Muscle layer of duodenum (tissue), 2 donors: ENCODE measurements around the gene NFIA.

Experiments used
- H3K27ac ChIP-seq: one replicate; pipeline ENCODE4 v1.7.0; 2013; ENCODE audit warnings: mild to moderate bottlenecking, low read length
- H3K27me3 ChIP-seq: one replicate; pipeline ENCODE4 v1.7.0; 2013; ENCODE audit warnings: low read depth, mild to moderate bottlenecking, control low read depth, low read length
- H3K36me3 ChIP-seq, 2 donors: one replicate each; pipeline ENCODE4 v1.7.0; 2013; ENCODE audit warnings: low read length in 2 of 2, control low read depth in 1 of 2, mild to moderate bottlenecking in 1 of 2; ENCODE audit not compliant: insufficient read depth in 2 of 2, control insufficient read depth in 1 of 2
- H3K4me1 ChIP-seq, 2 donors: one replicate each; pipeline ENCODE4 v1.7.0; 2013; ENCODE audit warnings: low read length in 2 of 2, mild to moderate bottlenecking in 2 of 2, control low read depth in 1 of 2, moderate library complexity in 1 of 2; ENCODE audit not compliant: insufficient read depth in 2 of 2, control insufficient read depth in 1 of 2
- H3K4me3 ChIP-seq, 2 donors: one replicate each; pipeline ENCODE4 v1.7.0; 2013; ENCODE audit warnings: low read length in 2 of 2, low read depth in 1 of 2, mild to moderate bottlenecking in 1 of 2
- H3K9me3 ChIP-seq, 2 donors: one replicate each; pipeline ENCODE4 v1.7.0; 2013; ENCODE audit warnings: low read length in 2 of 2, control low read depth in 1 of 2, mild to moderate bottlenecking in 1 of 2; ENCODE audit not compliant: control insufficient read depth in 1 of 2
- donor health status: healthy.

The NFIA gene

GRCh38 chr1:61260171-61260570, 177.8 kb downstream of the NFIA start:
- H3K4me1 ChIP-seq: peaks cover 0 to 17% of the 10 kb centered on the region in 2 donors
- H3K27ac ChIP-seq: no peak overlapping the region
- H3K4me3 ChIP-seq: no peak overlapping the region
- no peaks in the 10 kb centered on the region for H3K27me3 ChIP-seq
- H3K36me3 ChIP-seq: no peaks in the 10 kb centered on the region
- H3K9me3 ChIP-seq: no peaks in the 10 kb centered on the region

- Histone ChIP-seq H3K36me3 (no peaks in the 10 kb centered on the region), H3K27me3 (no peaks in the 10 kb centered on the region), H3K9me3 (no peaks in the 10 kb centered on the region), H3K4me3 (no peak overlapping the region), H3K27ac (no peak overlapping the region), H3K4me1 (peaks cover 0 to 14% of the 10 kb centered on the region in 2 donors)
Measured at GRCh38 chr1:61261595-61261994, 179.2 kb downstream of the NFIA start.

GRCh38 chr1:61263905-61264824, 181.8 kb downstream of the NFIA start:
- no peak overlapping the region for H3K27ac ChIP-seq
- H3K4me1 ChIP-seq: peaks cover 0 to 23% of the 10 kb centered on the region in 2 donors
- no peak overlapping the region for H3K4me3 ChIP-seq
- H3K36me3 ChIP-seq: no peaks in the 10 kb centered on the region
- H3K27me3 ChIP-seq: no peaks in the 10 kb centered on the region
- H3K9me3 ChIP-seq: no peaks in the 10 kb centered on the region

GRCh38 chr1:61264825-61265242, 182.5 kb downstream of the NFIA start:
- Histone ChIP-seq H3K4me1 (peaks cover 0 to 23% of the 10 kb centered on the region in 2 donors), H3K27me3 (no peaks in the 10 kb centered on the region), H3K27ac (no peak overlapping the region), H3K4me3 (no peak overlapping the region), H3K9me3 (no peaks in the 10 kb centered on the region), H3K36me3 (no peaks in the 10 kb centered on the region)

DNA sequence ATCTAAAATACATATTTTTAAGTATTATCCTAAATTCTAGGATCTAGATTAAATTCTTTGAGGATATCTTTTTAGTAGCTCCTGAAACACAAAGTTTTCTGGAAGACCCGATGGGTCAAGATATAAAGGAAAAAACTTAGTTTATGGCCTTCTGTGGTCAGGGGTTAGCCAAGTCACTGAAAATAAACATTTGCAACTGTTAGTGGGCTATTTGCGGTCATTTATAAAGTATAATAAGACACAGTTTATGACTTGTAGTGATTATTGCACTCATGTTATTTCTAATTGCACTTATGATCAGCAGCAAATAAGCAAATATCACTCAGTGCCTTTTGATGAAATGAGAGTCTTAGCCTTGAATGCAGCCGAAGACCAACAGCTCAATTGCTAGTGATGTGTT, 183.3 kb downstream of the NFIA start:
- Histone ChIP-seq H3K36me3 (no peaks in the 10 kb centered on the region), H3K9me3 (no peaks in the 10 kb centered on the region), H3K4me3 (no peak overlapping the region), H3K4me1 (peaks cover 0 to 23% of the 10 kb centered on the region in 2 donors), H3K27ac (no peak overlapping the region), H3K27me3 (no peaks in the 10 kb centered on the region)

DNA sequence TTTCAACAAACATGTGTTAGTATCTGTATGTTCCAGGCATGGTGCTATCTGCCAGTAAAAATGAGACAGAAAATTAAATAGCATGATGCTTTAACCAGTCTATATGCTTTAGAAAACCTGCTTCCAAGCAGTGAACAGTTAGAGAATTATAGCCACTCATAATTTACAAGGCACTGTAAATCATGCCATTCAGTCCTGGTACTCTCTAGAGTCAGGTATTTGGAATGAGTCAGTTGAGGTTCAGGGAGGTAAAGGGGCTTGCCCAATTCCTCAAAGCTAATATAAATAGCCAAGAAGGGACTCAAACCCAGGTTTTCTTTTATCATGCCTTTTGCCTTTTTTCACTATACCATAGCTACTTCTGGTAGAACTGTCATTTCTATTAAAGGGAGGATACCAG, 184.4 kb downstream of the NFIA start:
- peaks cover 0 to 16% of the 10 kb centered on the region in 2 donors for H3K4me1 ChIP-seq
- H3K27me3 ChIP-seq: no peaks in the 10 kb centered on the region
- H3K27ac ChIP-seq: no peak overlapping the region
- no peak overlapping the region for H3K4me3 ChIP-seq
- H3K9me3 ChIP-seq: no peaks in the 10 kb centered on the region
- H3K36me3 ChIP-seq: no peaks in the 10 kb centered on the region

- no peaks in the 10 kb centered on the region for H3K27me3 ChIP-seq
- H3K36me3 ChIP-seq: no peaks in the 10 kb centered on the region
- no peaks in the 10 kb centered on the region for H3K9me3 ChIP-seq
- H3K4me3 ChIP-seq: no peak overlapping the region
- no peak overlapping the region for H3K27ac ChIP-seq
- peaks cover 0 to 9% of the 10 kb centered on the region in 2 donors for H3K4me1 ChIP-seq
Measured at GRCh38 chr1:61268546-61269240, 186.3 kb downstream of the NFIA start.

DNA sequence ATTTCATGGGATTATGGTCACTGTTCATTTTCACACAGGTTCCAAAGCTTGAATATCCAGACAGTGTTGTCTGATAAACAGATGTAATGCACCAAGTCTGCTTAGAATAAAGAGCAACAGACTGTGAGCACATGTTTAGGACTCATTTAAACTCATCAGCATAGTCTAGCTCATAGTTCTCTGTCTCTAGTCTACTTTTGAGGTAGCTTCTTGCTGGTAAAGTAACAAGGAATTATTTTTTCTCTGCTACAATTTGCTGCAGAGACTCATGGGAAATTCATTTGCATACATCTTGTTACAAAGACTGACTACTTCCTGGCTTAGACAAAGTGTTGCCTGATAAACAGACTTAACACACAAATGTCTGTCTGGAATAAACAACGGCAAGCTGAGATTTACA, 187.2 kb downstream of the NFIA start:
- H3K27ac ChIP-seq: no peak overlapping the region
- no peaks in the 10 kb centered on the region for H3K36me3 ChIP-seq
- H3K27me3 ChIP-seq: no peaks in the 10 kb centered on the region
- H3K4me3 ChIP-seq: no peak overlapping the region
- H3K9me3 ChIP-seq: no peaks in the 10 kb centered on the region
- peaks cover 0 to 9% of the 10 kb centered on the region in 2 donors for H3K4me1 ChIP-seq

GRCh38 chr1:61270107-61270506, 187.7 kb downstream of the NFIA start:
- no peak overlapping the region for H3K4me3 ChIP-seq
- H3K27ac ChIP-seq: no peak overlapping the region
- H3K36me3 ChIP-seq: no peaks in the 10 kb centered on the region
- H3K27me3 ChIP-seq: no peaks in the 10 kb centered on the region
- H3K4me1 ChIP-seq: peaks cover 0 to 9% of the 10 kb centered on the region in 2 donors
- no peaks in the 10 kb centered on the region for H3K9me3 ChIP-seq

DNA sequence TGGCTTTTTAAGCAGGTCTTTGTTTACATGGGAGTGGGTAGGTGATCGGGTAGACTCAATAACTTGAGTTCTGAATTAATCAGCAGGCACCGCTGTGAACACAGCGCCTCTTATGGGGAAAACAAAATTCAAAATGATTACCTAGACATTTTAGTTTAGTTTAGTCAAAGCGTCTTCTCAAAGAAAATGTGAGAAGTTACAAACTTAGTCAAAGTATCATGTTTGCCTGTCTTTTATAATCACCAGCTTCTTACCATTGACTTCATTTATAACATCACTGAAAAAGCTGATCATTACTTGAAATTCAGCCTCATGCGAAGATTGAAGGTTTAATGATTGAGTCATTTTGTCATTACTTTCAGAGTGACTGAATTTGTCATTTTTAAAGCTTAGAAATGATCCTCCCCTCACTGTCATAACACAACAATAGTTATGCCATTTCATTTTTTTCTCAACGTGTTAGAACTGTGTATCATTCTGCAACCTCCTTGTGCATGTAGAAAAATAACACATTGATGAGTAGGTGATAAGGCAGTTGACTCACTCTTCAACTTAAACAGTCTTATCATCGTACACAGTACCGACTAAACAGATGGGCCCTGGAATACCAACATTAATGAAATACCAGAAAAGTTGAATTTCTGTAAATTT, 188.5 kb downstream of the NFIA start:
- Histone ChIP-seq H3K27ac (no peak overlapping the region), H3K9me3 (no peaks in the 10 kb centered on the region), H3K4me1 (peaks cover 0 to 9% of the 10 kb centered on the region in 2 donors), H3K4me3 (no peak overlapping the region), H3K36me3 (no peaks in the 10 kb centered on the region), H3K27me3 (no peaks in the 10 kb centered on the region)

DNA sequence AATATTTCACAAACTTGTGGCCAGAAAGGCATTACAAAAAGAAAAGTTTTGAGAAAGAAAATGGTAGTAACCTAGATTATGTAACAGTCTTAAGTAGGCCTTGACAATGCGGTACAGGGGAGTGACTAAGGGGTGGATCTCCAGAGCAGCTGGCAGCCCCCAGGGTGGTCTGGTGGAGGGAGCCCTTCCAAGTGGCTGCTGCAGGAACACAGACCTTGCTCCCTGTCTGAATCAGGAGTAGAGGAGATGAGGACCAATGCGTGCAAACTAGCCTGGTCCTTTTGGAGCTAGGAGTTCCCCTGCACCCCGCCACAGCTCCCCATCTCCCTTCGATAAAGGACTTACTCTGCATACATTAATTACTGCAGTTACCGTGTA, 189.0 kb downstream of the NFIA start:
- Histone ChIP-seq H3K27me3 (no peaks in the 10 kb centered on the region), H3K36me3 (no peaks in the 10 kb centered on the region), H3K27ac (no peak overlapping the region), H3K9me3 (no peaks in the 10 kb centered on the region), H3K4me1 (peaks cover 0 to 9% of the 10 kb centered on the region in 2 donors), H3K4me3 (no peak overlapping the region)
